ENCODE data around the gene CPED1. TPM values are rescaled to one million over a fixed set of nuclear protein-coding genes. Genes with fewer than 3 reads are reported as not detected.

CPED1 gene
- total RNA-seq, 2 donors from 2014 or later, result not detected

- Mint-ChIP-seq H3K27ac (no peak overlapping the region), H3K9me3 (no peaks in the 10 kb centered on the region), H3K36me3 (no peaks in the 10 kb centered on the region)
- DNase-seq (ENCODE audit: low spot score in 2 of 2), result no peak
- no peak for ATAC-seq
Measured at GRCh38 chr7:121267612-121268011, 279.1 kb downstream of the CPED1 start.

- ATAC-seq (no peak), DNase-seq (ENCODE audit: low spot score in 2 of 2) (no peak)
- H3K36me3 Mint-ChIP-seq, result no peaks in the 10 kb centered on the region
- H3K9me3 Mint-ChIP-seq, result no peaks in the 10 kb centered on the region
- H3K27ac Mint-ChIP-seq, result no peak overlapping the region
Measured at GRCh38 chr7:121269798-121270197, 281.3 kb downstream of the CPED1 start.

GRCh38 chr7:121271098-121271497 is 282.6 kb downstream of the CPED1 start:
- no peaks in the 10 kb centered on the region for H3K36me3 Mint-ChIP-seq
- ATAC-seq, result no peak
- no peak for DNase-seq (ENCODE audit: low spot score in 2 of 2)
- H3K27ac Mint-ChIP-seq, result no peak overlapping the region
- no peaks in the 10 kb centered on the region for H3K9me3 Mint-ChIP-seq

GRCh38 chr7:121271916-121272315 is 283.4 kb downstream of the CPED1 start:
- no peak for DNase-seq (ENCODE audit: low spot score in 2 of 2)
- Mint-ChIP-seq H3K9me3 (peaks cover 4% of the 10 kb centered on the region in 2 donors), H3K36me3 (peaks cover 0 to 4% of the 10 kb centered on the region in 2 donors), H3K27ac (no peak overlapping the region)
- peak in 1 of 2 donors; percentile 75 for ATAC-seq

GRCh38 chr7:121272676-121273075 is 284.2 kb downstream of the CPED1 start:
- no peak overlapping the region for H3K27ac Mint-ChIP-seq
- no peak for DNase-seq (ENCODE audit: low spot score in 2 of 2)
- peaks cover 6 to 9% of the 10 kb centered on the region in 2 donors for H3K9me3 Mint-ChIP-seq
- peaks cover 0 to 4% of the 10 kb centered on the region in 2 donors for H3K36me3 Mint-ChIP-seq
- no peak for ATAC-seq

GRCh38 chr7:121273467-121274167 is 285.1 kb downstream of the CPED1 start:
- Mint-ChIP-seq H3K9me3 (peaks cover 6 to 13% of the 10 kb centered on the region in 2 donors), H3K36me3 (peaks cover 0 to 4% of the 10 kb centered on the region in 2 donors), H3K27ac (no peak overlapping the region)
- no peak for ATAC-seq
- no peak for DNase-seq (ENCODE audit: low spot score in 2 of 2)

GRCh38 chr7:121274467-121274866 is 286.0 kb downstream of the CPED1 start:
- ATAC-seq (no peak), DNase-seq (ENCODE audit: low spot score in 2 of 2) (no peak)
- Mint-ChIP-seq H3K9me3 (peaks cover 6 to 13% of the 10 kb centered on the region in 2 donors), H3K36me3 (peaks cover 0 to 4% of the 10 kb centered on the region in 2 donors), H3K27ac (no peak overlapping the region)

- Mint-ChIP-seq H3K36me3 (peaks cover 0 to 4% of the 10 kb centered on the region in 2 donors), H3K9me3 (peaks cover 6 to 13% of the 10 kb centered on the region in 2 donors), H3K27ac (no peak overlapping the region)
- ATAC-seq (no peak), DNase-seq (ENCODE audit: low spot score in 2 of 2) (no peak)
Measured at GRCh38 chr7:121275204-121275603, 286.7 kb downstream of the CPED1 start.

- DNase-seq (ENCODE audit: low spot score in 2 of 2), result no peak
- Mint-ChIP-seq H3K9me3 (peaks cover 6 to 13% of the 10 kb centered on the region in 2 donors), H3K36me3 (peaks cover 3 to 4% of the 10 kb centered on the region in 2 donors), H3K27ac (no peak overlapping the region)
- no peak for ATAC-seq
Measured at GRCh38 chr7:121276313-121276712, 287.8 kb downstream of the CPED1 start.

GRCh38 chr7:121278120-121279021 is 289.9 kb downstream of the CPED1 start:
- Mint-ChIP-seq H3K36me3 (peaks cover 4% of the 10 kb centered on the region in 2 donors), H3K27ac (peak overlapping the region in 1 of 2 donors; percentile 39), H3K9me3 (peaks cover 6 to 13% of the 10 kb centered on the region in 2 donors)
- peak; percentile 92 to 95 for ATAC-seq
- DNase-seq (ENCODE audit: low spot score in 2 of 2), result no peak

- Mint-ChIP-seq H3K36me3 (peaks cover 4% of the 10 kb centered on the region in 2 donors), H3K9me3 (peaks cover 6 to 19% of the 10 kb centered on the region in 2 donors), H3K27ac (peak overlapping the region in 1 of 2 donors; percentile 1)
- ATAC-seq (peak in 1 of 2 donors; percentile 50), DNase-seq (ENCODE audit: low spot score in 2 of 2) (no peak)
Measured at GRCh38 chr7:121279060-121279620, 290.6 kb downstream of the CPED1 start.

GRCh38 chr7:121279822-121280221 is 291.3 kb downstream of the CPED1 start:
- Mint-ChIP-seq H3K27ac (no peak overlapping the region), H3K9me3 (peaks cover 8 to 21% of the 10 kb centered on the region in 2 donors), H3K36me3 (peaks cover 6 to 7% of the 10 kb centered on the region in 2 donors)
- ATAC-seq (no peak), DNase-seq (ENCODE audit: low spot score in 2 of 2) (no peak)

GRCh38 chr7:121280656-121281055 is 292.1 kb downstream of the CPED1 start:
- Mint-ChIP-seq H3K36me3 (peaks cover 14 to 16% of the 10 kb centered on the region in 2 donors), H3K27ac (no peak overlapping the region), H3K9me3 (peaks cover 16 to 30% of the 10 kb centered on the region in 2 donors)
- no peak for DNase-seq (ENCODE audit: low spot score in 2 of 2)
- ATAC-seq, result no peak

- Mint-ChIP-seq H3K9me3 (peaks cover 12 to 35% of the 10 kb centered on the region in 2 donors), H3K36me3 (peaks cover 12 to 27% of the 10 kb centered on the region in 2 donors), H3K27ac (no peak overlapping the region)
- DNase-seq (ENCODE audit: low spot score in 2 of 2) (no peak), ATAC-seq (no peak)
Measured at GRCh38 chr7:121282129-121282528, 293.6 kb downstream of the CPED1 start.

- peaks cover 12 to 31% of the 10 kb centered on the region in 2 donors for H3K9me3 Mint-ChIP-seq
- DNase-seq (ENCODE audit: low spot score in 2 of 2) (no peak), ATAC-seq (no peak)
- peaks cover 12 to 27% of the 10 kb centered on the region in 2 donors for H3K36me3 Mint-ChIP-seq
- H3K27ac Mint-ChIP-seq, result no peak overlapping the region
Measured at GRCh38 chr7:121285066-121285667, 296.7 kb downstream of the CPED1 start.

GRCh38 chr7:121286186-121286585 is 297.7 kb downstream of the CPED1 start:
- H3K27ac Mint-ChIP-seq, result no peak overlapping the region
- ATAC-seq (peak in 1 of 2 donors; percentile 40), DNase-seq (ENCODE audit: low spot score in 2 of 2) (no peak)
- peaks cover 12 to 31% of the 10 kb centered on the region in 2 donors for H3K9me3 Mint-ChIP-seq
- H3K36me3 Mint-ChIP-seq, result peaks cover 12 to 25% of the 10 kb centered on the region in 2 donors

All from activated naive CD4-positive, alpha-beta T cell treated with anti-CD3 and anti-CD28 coated beads, Interleukin-2, amount 50 U/mL, for 72 hours (primary cell).